CD4-positive, alpha-beta T cell treated with Interleukin-17A for 4 hours (primary cell): ENCODE data around the gene ANKRD27.
"Not testable (repeated sequence)": the region's sequence is repeated elsewhere in the genome, so short reads cannot be mapped to it uniquely, and the experiment has no call there.

ENCODE experiments used
- DNase-seq: peaks from one replicate; pipeline ENCODE4 v3.0.0-alpha.2; 2020; ENCODE audit warnings: mixed read lengths

The ANKRD27 gene

GRCh38 chr19:32599258-32599657 is 75.7 kb downstream of the ANKRD27 start:
- no peak for DNase-seq

- no peak for DNase-seq
Observed at GRCh38 chr19:32598022-32598421, 77.0 kb downstream of the ANKRD27 start.

DNA sequence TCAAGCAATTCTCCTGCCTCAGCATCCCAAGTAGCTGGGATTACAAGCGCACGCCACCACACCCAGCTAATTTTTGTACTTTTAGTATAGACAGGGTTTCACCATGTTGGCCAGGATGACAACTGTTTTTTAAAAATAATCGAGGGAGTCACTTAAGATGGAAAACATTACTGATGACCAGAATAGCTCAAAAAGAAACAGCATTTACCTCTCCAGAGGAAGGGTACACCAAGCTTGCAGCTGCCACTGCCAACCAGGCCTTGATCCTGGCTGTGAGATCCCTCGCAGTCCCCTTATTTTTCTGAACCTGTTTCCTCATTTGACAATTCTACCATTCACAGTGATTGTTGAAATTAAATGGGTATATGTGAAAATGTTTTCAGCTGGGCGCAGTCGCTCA is 79.5 kb downstream of the ANKRD27 start:
- no peak for DNase-seq

GRCh38 chr19:32594021-32594420 is 81.0 kb downstream of the ANKRD27 start:
- DNase-seq: no peak

GRCh38 chr19:32587747-32588504 is 87.1 kb downstream of the ANKRD27 start:
- DNase-seq: not testable (repeated sequence)

DNA sequence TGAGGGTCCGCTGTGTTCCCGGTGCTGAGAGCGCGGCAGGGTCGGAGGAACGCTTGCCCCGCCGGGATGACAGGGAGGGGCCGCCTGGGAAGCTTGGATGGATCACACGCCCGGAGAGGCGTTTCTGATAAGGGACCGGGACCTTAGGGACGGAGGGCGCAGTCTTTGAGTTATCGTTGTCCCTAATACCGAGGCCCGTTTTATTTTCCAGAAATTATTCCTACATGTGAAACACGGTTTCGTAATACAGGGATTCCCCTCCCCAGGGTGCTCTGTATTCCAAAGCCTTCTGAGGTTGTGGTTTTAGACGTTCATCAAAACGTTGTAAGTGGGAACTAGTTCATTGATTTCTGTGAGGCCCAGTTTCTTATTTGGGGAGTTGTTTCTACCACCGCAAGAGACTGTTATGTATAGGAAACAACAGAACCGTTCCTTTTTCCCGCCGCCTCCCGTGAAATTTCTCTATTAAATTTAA is 93.2 kb downstream of the ANKRD27 start:
- DNase-seq: no peak

GRCh38 chr19:32580901-32581704 is 93.9 kb downstream of the ANKRD27 start, which contains the start of gene PDCD5:
Gene PDCD5 (plus strand): TSS chr19:32581190. CDS start chr19:32581262, 72 bp downstream.
- DNase-seq: peak; percentile 99

DNA sequence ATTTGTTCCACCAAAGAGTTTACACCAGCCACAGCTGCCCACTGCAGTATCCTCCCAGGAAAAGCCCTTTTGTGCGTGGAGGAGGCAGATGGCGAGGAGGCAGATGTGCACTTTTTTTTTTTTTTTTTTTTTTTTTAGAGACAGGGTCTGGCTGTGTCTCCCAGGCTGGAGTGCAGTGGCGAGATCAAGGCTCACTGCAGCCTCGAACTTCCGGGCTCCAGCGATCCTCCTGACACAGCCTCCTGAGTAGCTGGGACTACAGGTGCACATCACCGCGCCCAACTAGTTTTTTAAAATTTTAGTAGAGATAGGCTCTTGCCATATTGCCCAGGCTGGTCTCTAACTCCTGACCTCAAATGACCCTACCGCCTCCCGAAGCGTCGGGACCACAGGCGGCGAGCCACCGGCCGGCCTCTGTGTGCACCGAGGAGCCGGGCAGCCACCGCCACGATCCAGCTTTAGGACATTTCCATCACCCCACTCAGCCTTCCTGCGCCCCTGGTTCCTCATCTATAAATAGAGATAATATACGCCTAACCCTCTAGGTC is 94.6 kb downstream of the ANKRD27 start:
- DNase-seq: no peak

GRCh38 chr19:32576790-32577189 is 98.2 kb downstream of the ANKRD27 start:
- no peak for DNase-seq

DNA sequence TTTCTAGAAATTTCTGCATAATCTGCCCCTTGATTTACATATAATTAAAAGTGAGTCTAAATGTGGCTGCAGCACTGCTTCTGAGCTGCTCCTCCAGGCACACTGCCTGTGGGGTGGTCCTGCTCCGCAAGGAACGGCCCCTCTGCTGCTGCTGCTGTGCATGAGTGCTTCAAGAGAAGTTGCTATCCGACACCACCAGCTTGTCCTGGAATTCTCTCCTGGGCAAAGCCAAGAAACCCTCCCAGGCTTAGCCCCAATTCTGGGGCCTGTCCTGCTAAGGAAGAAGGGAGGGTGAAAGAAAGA is 101.5 kb downstream of the ANKRD27 start:
- DNase-seq: no peak

DNA sequence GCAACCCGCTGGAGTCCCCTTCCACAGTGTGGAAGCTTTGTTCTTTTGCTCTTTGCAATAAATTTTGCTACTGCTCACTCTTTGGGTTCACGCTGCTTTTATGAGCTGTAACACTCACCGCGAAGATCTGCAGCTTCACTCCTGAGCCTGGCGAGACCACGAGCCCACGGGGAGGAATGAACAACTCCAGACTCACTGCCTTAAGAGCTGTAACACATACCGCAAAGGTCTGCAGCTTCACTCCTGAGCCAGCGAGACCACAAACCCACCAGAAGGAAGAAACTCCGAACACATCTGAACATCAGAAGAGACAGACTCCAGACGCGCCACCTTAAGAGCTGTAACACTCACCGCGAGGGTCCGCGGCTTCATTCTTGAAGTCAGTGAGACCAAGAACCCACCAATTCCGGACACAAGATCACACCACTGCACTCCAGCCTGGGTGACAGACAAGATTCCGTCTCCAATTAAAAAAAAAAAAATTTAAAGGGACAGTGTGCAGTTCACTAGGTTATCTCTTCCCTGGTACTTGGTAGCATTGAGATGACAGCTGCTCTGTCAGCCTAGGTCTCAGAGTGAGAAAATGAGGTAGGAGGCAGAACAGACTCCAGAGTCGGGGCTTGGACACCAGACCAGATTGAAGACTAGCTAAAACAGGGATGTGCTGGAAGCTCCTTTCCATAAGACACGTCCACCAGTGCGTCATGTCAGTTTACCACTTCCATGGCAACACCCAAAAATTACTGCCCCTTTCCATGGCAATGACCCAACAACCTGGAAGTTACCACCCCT is 102.1 kb downstream of the ANKRD27 start:
- peak; percentile 8 for DNase-seq

GRCh38 chr19:32571471-32572075 is 103.4 kb downstream of the ANKRD27 start:
- DNase-seq: not testable (repeated sequence)

DNA sequence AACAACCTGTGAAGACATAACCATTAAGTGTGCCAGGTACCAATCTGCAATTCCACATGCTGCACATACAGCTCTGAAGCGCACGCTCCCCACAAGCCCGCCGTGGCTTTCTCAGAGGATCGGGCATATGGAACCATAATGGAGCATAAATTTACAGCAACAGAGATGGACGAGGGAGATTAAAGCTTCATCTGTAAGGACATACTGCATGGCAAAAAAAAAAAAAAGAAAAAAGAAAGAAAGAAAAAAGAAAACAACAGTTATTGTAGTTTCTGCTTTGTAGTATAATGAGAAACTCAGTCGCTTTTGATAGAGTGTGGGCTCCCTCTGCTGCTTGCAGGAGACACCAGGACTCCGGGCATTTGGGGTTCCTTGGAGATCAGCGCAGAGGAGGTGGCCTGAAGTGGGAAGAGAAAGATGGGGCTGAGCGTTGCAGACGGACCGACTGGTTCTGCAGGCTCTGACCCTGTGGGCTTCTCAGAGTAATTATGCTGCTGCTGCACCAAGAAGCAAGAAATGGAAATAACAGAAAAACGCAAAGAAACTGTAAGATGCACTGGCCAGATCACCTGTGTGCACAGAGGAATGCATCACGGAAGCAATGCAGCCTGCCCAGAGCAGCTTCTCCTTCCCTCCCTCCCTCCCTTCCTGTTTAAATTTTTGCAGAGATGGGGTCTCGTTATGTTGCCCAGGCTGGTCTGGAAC is 104.7 kb downstream of the ANKRD27 start:
- peak; percentile 69 for DNase-seq

- DNase-seq: no peak
Observed at GRCh38 chr19:32567486-32567885, 107.5 kb downstream of the ANKRD27 start.

DNA sequence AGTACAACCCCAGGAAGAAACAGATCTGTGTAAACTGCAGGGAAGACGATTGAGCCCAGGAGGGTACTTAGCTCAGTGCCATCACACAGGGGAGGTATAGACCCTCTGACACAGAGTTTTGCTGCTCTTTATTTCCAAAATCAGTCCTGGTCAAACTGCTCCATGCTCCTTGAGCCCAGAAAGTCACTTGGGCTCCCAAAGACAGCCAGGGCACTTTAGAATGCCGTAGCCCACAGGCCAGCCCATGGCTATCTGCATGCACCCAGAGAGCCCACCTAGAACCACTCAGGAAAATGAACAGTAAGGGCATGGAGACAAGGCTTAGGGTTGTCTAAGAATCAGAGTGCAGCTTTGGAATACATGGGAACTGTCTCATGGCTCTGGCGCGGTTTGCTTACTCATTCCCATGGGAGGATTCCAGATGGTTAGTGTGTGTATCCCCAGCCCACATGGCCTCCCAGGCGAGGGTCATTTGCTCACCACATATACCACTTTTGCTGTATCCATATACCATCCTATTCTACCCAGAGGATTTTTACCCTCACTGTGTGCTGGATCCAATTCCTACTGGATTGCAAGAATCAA is 108.6 kb downstream of the ANKRD27 start:
- DNase-seq: no peak

- DNase-seq: no peak
Observed at GRCh38 chr19:32563761-32564160, 111.2 kb downstream of the ANKRD27 start.

- DNase-seq: no peak
Observed at GRCh38 chr19:32558607-32559228, 116.3 kb downstream of the ANKRD27 start.

DNA sequence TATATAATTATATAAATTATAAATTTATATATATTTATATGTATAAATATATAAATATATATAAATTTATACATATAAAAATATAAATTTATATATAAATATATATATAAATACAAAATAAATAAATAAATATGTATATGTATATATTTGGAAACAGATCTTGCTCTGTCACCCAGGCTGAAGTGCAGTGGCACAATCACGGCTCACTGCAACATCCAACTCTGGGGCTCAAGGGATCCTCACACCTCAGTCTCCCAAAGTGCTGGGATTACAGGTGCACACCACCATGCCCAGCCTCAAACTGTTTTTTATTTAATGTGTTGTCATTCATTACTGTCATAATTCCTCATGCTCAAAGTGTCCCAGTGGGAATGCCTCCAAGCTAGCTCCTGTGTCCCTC is 119.2 kb downstream of the ANKRD27 start:
- DNase-seq: no peak

DNA sequence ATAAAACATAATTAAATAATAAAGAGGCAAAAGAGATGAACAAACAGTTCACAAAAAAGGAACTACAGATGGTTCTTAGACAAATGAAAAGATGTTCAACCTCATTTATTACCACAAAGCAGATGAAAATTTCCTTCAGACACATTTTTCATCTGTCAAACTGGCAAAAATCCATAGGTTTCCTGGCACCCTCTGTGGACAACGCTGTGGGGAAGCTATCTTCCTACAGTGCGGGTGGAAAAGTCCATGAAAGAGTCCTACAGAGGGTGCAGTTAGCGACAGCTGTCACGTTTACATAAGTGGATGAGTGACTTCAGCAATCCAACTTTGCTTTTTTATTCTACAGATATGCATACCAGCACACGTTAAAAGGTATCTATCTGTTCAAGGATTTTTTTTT is 124.3 kb downstream of the ANKRD27 start:
- no peak for DNase-seq
